Measurements from ENCODE around the gene PIK3C2B.

DNA sequence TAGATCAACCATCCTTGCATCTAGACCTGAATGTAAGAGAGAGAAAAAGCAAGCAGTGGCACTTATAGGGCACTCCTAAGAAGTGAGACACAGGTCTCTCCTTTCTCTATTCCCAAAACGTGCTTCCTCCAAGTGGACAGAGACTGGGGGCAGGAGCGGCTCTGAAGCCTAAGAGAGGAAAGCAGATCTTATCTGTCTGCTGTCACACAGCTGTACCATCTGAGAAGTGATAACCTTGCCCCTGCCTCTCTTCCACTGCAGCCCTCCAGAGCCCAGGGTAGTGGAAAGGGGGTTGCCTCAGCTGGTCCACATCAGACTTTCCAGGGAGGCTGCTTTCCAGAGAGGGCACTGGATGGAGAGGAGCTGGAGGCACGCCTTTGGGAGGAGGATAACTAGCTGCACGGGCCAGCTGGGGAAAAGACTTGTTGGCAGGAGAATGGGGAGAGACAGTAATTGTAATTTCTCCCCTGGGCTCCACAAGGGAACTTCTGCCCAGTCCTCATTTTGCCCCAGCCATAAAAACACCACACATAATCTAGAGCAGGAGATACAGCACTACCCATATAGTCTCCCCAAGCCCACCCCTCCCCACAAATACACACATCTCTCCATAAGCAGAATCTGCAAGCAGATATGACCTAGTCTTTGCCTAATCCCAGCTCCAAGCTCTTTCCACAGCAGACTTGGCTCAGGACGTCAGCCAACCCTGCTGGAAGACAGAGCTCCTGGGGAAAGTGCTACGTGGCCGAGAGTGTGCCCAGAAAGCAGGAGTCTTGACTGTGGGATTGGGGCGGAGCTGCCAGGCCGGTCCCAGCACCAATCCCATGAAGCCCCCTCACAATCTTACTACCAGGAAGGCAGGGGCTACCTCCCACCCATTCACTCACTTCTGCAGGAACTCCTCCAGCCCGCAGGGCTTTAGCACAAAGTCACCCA, 31.2 kb downstream of the PIK3C2B start:
- TF ChIP-seq EP300 (IDR thresholded peaks at IDR 0.05) (no peak), POLR2A (IDR thresholded peaks at IDR 0.05) (no peak), POLR2AphosphoS5 (IDR thresholded peaks at IDR 0.05) (no peak)
- TF ChIP-seq, protein P1, sequence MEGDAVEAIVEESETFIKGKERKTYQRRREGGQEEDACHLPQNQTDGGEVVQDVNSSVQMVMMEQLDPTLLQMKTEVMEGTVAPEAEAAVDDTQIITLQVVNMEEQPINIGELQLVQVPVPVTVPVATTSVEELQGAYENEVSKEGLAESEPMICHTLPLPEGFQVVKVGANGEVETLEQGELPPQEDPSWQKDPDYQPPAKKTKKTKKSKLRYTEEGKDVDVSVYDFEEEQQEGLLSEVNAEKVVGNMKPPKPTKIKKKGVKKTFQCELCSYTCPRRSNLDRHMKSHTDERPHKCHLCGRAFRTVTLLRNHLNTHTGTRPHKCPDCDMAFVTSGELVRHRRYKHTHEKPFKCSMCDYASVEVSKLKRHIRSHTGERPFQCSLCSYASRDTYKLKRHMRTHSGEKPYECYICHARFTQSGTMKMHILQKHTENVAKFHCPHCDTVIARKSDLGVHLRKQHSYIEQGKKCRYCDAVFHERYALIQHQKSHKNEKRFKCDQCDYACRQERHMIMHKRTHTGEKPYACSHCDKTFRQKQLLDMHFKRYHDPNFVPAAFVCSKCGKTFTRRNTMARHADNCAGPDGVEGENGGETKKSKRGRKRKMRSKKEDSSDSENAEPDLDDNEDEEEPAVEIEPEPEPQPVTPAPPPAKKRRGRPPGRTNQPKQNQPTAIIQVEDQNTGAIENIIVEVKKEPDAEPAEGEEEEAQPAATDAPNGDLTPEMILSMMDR (IDR thresholded peaks at IDR 0.05) = no peak

Data from sigmoid colon (tissue), 4 donors.